Stimulated activated naive CD8-positive, alpha-beta T cell treated with anti-CD3 and anti-CD28 coated beads, Interleukin-15, amount 100 ng/mL, for 72 hours (primary cell): ENCODE results near the gene RNF213.

Experiments
- ATAC-seq: fragments of 150-1000 bp; cut with Tn5 transposase; 2 replicates; pipeline ENCODE4 v1.10.0; 2021; ENCODE audit warnings: mild to moderate bottlenecking, moderate library complexity
- DNase-seq, 2 donors: peaks; one replicate each; pipeline ENCODE4 v3.0.0; 2021 to 2022
- H3K27ac Mint-ChIP-seq, 2 donors: one replicate each; pipeline ENCODE4 v1.8.0; 2022; ENCODE audit warnings: mild to moderate bottlenecking in 2 of 2, mixed read lengths in 2 of 2, moderate library complexity in 2 of 2
- H3K27me3 Mint-ChIP-seq: one replicate; pipeline ENCODE4 v1.8.0; 2022; ENCODE audit warnings: mixed read lengths
- H3K4me1 Mint-ChIP-seq: one replicate; pipeline ENCODE4 v1.8.0; 2022; ENCODE audit warnings: mild to moderate bottlenecking, mixed read lengths
- H3K4me3 Mint-ChIP-seq, 2 donors: one replicate each; pipeline ENCODE4 v1.8.0; 2022; ENCODE audit warnings: mild to moderate bottlenecking in 2 of 2, mixed read lengths in 2 of 2, moderate library complexity in 1 of 2
- H3K9me3 Mint-ChIP-seq, 2 donors: one replicate each; pipeline ENCODE4 v1.8.0; 2022; ENCODE audit warnings: mixed read lengths in 2 of 2

RNF213 gene

DNA sequence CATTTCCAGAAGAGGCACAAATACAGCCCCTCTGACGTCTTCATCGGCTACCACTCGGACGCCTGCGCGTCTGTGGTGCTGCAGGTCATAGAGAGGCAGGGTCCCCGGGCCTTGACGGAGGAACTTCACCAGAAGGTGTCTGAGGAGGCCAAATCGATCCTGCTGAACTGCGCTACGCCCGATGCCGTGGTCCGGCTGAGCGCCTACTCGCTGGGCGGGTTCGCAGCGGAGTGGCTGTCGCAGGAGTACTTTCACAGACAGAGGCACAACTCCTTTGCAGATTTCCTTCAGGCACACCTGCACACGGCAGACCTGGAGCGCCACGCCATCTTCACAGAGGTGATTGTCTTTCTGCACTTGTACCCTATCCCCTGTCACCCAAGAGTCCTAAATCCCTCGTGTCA lies 87.3 kb downstream of the RNF213 start:
- H3K27ac Mint-ChIP-seq, result peak overlapping the region in 1 of 2 donors; percentile 83
- H3K4me1 Mint-ChIP-seq, result peaks cover 26% of the 10 kb centered on the region
- H3K9me3 Mint-ChIP-seq, result no peaks in the 10 kb centered on the region
- DNase-seq, result no peak
- no peak overlapping the region for H3K4me3 Mint-ChIP-seq
- no peak for ATAC-seq
- no peaks in the 10 kb centered on the region for H3K27me3 Mint-ChIP-seq

DNA sequence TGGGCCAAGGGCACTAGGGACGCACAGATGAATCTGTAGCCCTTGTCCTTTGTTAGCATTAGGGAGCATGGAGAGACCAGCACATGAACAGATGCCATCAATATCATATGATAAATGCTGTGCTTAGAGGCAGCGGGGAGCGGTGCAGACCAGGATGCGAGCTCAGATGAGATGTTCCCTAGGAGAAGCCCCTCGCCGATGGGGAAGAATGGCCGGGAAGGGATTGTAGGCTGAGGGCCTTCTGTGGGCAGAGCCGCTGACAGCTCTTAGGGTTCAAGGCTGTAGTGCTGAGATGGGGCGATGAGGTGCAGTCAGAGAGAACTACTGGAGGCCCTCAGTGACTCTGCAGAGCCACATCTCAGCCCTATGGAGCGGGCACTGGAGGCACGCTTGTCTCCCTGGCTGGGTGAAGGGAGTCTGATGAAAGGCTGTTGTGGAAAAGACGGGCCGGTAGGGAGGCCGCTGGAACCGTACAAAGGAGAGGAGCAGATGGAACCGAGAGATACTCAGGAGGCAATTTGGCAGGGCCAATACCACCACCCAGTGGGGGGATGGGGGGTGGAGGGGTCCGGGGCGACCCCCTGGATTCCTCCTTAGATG lies 88.0 kb downstream of the RNF213 start:
- peaks cover 26% of the 10 kb centered on the region for H3K4me1 Mint-ChIP-seq
- DNase-seq, result no peak
- no peaks in the 10 kb centered on the region for H3K9me3 Mint-ChIP-seq
- H3K27ac Mint-ChIP-seq, result peak overlapping the region in 1 of 2 donors; percentile 60
- no peaks in the 10 kb centered on the region for H3K27me3 Mint-ChIP-seq
- no peak for ATAC-seq
- H3K4me3 Mint-ChIP-seq, result no peak overlapping the region

DNA sequence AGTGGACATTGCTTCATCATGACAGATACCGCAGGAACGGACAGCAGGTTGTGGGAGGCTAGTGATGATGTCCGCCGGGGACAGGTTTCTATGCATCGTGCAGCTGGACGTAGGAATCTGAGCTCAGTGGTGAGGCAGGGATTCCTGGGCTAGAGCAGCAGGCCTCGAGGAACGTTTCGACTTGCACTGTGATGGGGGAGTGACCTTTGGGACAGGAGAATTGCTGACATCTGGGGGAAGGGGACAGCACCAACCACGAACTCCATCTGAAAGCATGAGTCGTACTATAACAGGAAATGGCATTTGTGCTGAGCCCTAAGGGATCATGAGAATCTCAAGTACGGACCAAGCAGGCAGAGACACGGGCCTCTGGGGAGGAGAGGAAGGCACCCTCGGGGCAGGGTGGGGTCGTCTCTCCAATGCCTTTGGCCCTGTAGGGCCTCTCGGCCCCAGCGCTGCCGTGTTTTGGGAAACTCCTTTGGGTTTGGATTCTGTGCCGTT lies 88.5 kb downstream of the RNF213 start:
- H3K27ac Mint-ChIP-seq, result peak overlapping the region in 1 of 2 donors; percentile 60
- ATAC-seq, result peak; percentile 75

DNA sequence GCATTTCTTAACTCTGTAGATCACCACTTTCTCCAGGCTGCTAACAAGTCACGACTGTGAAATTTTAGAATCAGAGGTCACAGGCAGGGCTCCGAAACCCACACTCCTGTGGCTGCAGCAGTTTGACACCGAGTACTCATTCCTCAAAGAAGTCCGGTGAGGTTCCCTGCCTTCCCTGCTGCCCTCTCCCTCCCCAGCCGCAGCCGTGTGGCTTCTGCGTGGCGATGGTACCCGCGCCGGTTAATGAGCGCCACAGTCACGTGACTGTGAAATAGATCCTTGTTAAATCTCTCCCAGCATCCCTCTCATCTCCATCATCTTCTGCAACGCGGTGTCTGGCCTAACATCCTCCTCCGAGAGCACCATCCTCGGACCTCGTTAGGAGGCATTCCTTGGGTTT lies 89.1 kb downstream of the RNF213 start:
- ATAC-seq, result no peak
- Mint-ChIP-seq H3K27ac (peak overlapping the region in 1 of 2 donors; percentile 52), H3K9me3 (no peaks in the 10 kb centered on the region), H3K4me3 (no peak overlapping the region), H3K4me1 (peaks cover 26% of the 10 kb centered on the region), H3K27me3 (no peaks in the 10 kb centered on the region)
- no peak for DNase-seq

More for the DNA sequence above, 88.5 kb downstream of the RNF213 start:
- Mint-ChIP-seq H3K4me1 (peaks cover 26% of the 10 kb centered on the region), H3K4me3 (no peak overlapping the region), H3K9me3 (no peaks in the 10 kb centered on the region), H3K27me3 (no peaks in the 10 kb centered on the region)
- DNase-seq, result no peak

DNA sequence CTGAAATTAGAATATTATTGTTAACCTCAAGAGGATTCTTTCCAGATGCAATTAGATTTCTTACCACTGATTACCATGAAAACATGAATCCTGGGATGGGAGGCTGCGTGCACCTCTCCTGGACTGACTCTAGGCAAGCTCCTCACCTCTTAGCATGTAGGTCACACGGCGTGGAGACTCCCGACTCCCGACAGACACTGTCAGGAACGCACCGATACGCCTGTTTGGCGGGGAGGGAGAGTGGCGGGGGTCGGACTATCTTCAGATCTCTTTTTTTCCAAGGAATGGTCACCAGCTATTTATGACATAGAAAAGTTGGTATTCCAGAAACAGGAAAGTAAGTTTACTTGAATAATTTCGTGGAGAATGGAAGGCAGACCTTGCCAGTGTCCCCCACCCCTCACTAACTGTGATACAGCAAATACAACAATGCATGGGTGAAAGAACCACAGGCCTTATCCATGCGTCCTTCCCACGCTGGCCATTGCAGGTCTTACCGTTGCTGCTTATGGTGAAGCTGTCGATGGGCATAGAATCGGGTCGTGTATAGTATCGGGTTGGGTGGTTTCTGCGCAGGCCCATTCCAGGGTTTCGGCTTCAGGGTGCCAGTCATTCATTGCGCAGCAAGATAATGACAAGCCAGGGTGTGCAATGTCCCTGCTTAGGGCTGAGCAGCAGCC lies 91.7 kb downstream of the RNF213 start:
- H3K27ac Mint-ChIP-seq, result peak overlapping the region; percentile 46 to 79

DNA sequence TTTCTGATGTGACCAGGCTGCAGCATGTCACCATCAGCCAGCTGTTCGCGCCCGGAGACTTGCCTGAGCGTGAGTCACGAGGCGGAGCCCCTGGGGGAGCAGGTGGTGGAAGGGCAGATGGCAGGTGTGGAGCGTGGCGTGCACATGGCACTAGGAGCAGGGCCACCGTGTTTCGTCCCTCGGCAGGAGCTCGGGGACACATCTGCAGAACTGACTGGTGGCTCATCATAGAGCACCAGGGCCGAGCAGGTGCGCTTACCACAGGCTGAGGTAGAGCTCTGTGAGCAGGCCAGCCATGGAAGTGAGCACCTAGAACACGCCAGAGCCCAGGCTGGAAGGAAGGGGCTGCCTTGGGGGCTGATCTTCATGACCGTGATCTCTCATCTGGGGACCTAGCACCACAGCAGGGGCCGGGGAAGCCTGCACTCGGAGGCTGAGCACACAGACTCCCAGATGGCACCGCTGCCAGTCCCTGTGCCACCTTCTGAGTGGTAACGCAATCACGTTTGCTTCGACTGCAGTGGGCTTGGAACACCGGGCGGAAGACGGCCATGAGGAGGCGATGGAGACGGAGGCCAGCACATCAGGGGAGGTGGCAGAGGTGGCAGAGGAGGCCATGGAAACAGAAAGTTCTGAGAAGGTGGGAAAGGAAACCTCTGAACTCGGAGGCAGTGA lies 92.5 kb downstream of the RNF213 start:
- Mint-ChIP-seq H3K4me3 (no peak overlapping the region), H3K27ac (peak overlapping the region in 1 of 2 donors; percentile 97), H3K4me1 (peaks cover 20% of the 10 kb centered on the region), H3K27me3 (no peaks in the 10 kb centered on the region), H3K9me3 (no peaks in the 10 kb centered on the region)
- ATAC-seq (no peak), DNase-seq (no peak)

More for the DNA sequence above, 91.7 kb downstream of the RNF213 start:
- Mint-ChIP-seq H3K4me3 (no peak overlapping the region), H3K9me3 (no peaks in the 10 kb centered on the region), H3K27me3 (no peaks in the 10 kb centered on the region), H3K4me1 (peaks cover 25% of the 10 kb centered on the region)
- ATAC-seq (no peak), DNase-seq (no peak)

DNA sequence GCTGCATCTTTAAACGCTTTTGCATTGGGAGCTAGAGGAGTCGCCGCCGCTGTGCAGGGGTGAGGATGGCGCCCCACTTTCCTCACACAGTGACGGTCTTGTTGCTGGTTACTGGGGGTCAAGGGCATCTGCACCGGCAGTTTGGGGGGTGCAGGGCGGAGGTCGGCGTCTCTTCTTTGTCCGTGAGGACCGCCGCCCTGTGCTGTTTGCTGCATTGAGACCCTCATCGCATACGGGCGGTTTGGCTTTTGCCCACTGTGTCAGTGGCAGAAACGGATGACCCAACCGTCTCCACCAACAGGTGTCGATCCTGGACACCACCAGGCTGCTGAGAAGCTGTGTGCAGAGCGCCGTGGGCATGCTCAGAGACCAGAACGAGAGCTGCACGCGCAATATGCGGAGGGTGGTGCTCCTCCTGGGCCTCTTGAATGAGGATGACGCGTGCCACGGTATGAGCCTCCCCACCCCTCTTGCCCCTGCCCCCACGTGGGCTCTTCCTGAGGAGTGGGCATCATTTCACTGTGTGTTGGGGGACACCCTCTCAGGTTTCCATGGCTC lies 93.1 kb downstream of the RNF213 start:
- Mint-ChIP-seq H3K4me3 (no peak overlapping the region), H3K27ac (peak overlapping the region in 1 of 2 donors; percentile 97), H3K9me3 (no peaks in the 10 kb centered on the region), H3K27me3 (no peaks in the 10 kb centered on the region), H3K4me1 (peaks cover 13% of the 10 kb centered on the region)
- DNase-seq, result no peak
- no peak for ATAC-seq

DNA sequence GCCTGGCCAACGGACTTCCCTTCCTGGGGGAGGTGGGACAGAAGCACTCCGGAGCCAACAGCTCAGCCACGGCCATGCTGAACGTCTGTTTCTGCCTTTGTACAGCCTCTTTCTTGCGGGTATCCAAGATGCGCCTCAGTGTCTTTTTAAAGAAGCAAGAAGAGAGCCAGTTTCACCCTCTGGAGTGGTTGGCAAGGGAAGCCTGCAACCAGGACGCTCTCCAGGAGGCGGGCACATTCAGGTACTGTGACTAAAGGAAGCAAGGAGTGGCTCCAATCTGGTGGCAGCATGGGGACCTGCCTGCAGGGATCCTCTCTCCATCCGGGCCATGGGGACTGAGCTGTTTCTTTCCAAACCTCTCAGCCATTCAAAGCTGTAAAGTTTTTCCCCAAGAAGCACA lies 93.7 kb downstream of the RNF213 start:
- no peak for DNase-seq
- ATAC-seq, result no peak
- no peaks in the 10 kb centered on the region for H3K27me3 Mint-ChIP-seq
- H3K4me1 Mint-ChIP-seq, result peaks cover 8% of the 10 kb centered on the region
- H3K27ac Mint-ChIP-seq, result no peak overlapping the region
- H3K9me3 Mint-ChIP-seq, result no peaks in the 10 kb centered on the region
- no peak overlapping the region for H3K4me3 Mint-ChIP-seq

DNA sequence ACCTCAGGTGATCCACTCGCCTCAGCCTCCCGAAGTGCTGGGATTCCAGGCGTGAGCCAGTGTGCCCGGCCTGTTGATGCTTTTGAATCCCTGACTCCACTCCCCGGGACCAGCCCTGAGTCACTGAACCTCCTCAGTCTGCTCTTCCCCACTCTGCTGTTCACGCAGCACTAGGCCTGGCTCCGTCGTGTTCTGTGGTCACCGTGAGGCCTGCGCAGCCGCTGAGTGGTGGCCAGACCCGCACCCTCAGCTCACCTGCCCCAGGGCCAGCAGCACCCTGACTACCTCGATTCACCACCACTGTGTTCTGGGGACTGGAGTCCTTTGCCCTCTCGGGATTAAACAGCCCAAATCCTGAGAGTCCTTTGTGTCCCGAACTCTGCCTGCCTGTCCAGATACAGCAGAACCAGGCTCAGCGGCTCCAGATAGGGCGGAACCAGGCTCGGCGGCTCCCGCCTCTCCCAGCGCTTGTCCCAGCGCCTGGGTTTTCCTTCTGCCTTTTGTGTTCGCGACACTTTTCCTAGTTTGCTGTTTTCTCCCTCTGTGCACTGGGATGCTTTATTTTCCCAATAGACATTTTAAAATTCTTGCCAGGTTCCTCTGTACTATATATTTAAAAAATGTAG lies 95.7 kb downstream of the RNF213 start:
- no peaks in the 10 kb centered on the region for H3K4me1 Mint-ChIP-seq
- H3K27me3 Mint-ChIP-seq, result no peaks in the 10 kb centered on the region
- H3K9me3 Mint-ChIP-seq, result peaks cover 0 to 9% of the 10 kb centered on the region in 2 donors
- no peak for ATAC-seq
- no peak overlapping the region for H3K4me3 Mint-ChIP-seq
- H3K27ac Mint-ChIP-seq, result peak overlapping the region in 1 of 2 donors; percentile 88
- no peak for DNase-seq

DNA sequence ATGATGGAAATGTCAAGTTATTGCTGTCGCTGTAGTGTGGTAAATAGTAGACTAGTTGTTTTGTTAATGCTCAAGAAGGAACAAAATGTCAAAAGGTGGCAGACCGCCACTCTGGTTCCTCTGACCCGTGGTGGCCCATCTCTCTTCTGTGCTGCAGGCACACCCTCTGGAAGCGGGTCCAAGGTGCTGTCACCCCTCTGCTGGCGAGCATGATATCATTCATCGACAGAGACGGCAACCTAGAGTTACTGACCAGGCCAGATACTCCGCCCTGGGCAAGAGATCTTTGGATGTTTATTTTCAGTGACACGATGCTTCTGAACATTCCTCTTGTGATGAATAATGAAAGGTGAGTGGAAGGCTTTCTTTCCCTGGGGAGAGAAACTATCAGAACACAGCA lies 97.5 kb downstream of the RNF213 start:
- peak overlapping the region in 1 of 2 donors; percentile 67 for H3K27ac Mint-ChIP-seq
- H3K9me3 Mint-ChIP-seq, result peaks cover 0 to 10% of the 10 kb centered on the region in 2 donors
- H3K4me1 Mint-ChIP-seq, result no peaks in the 10 kb centered on the region
- ATAC-seq (no peak), DNase-seq (no peak)
- no peak overlapping the region for H3K4me3 Mint-ChIP-seq
- H3K27me3 Mint-ChIP-seq, result no peaks in the 10 kb centered on the region

DNA sequence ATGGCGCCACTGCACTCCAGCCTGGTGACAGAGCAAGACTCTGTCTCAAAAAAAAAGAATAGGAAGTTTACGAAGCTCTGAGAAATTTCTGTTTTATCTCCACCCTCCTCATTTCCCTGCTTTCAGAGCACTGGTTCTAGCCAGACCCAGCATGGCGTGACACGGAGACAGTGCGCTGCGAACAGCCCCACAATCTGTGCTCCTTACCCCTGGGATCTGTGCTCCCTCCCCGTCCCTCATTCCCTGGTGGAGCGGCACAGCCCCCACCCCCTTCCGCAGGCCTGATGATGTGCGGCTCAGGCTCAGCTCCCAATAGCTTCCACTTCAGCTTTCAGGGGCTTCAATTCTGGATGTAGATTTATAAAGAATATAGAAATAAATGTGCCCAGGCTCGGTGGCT lies 98.2 kb downstream of the RNF213 start:
- Mint-ChIP-seq H3K27ac (peak overlapping the region; percentile 44 to 46), H3K4me3 (no peak overlapping the region), H3K27me3 (no peaks in the 10 kb centered on the region), H3K4me1 (no peaks in the 10 kb centered on the region), H3K9me3 (peaks cover 0 to 10% of the 10 kb centered on the region in 2 donors)
- ATAC-seq (no peak), DNase-seq (no peak)

DNA sequence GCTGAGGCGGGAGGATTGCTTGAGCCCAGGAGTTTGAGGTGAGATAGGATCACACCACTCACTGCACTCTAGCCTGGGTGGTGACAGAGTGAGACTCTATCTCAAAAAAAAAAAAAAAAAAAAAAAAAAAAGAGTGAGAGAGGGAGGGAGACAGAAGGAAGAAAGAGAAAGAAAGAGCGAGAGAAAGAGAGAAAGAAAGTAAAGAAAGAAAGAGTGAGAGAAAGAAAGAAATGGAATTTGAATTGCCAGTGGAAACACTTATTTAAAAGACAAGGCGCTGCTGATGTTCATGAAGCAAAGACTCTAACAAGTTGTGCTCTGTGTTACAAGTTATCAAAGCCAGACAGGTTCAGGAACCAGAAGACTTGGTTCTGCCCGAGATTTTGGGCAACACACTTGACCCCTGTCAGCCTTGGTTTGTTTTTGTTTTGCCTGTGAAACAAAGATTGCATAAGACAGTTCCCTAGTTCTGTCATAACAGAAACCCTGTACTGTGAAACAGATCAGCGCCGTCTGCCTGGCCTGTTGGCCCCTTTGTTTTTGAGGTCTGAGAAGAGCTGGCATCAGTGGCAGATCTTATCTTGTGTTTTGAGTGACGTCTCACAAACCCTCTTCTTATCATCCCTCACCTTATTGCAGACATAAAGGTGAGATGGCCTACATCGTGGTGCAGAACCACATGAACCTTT lies 98.9 kb downstream of the RNF213 start:
- H3K4me1 Mint-ChIP-seq, result no peaks in the 10 kb centered on the region
- peaks cover 0 to 10% of the 10 kb centered on the region in 2 donors for H3K9me3 Mint-ChIP-seq
- no peaks in the 10 kb centered on the region for H3K27me3 Mint-ChIP-seq
- H3K27ac Mint-ChIP-seq, result peak overlapping the region; percentile 82 to 87
- no peak for ATAC-seq
- no peak overlapping the region for H3K4me3 Mint-ChIP-seq
- no peak for DNase-seq

DNA sequence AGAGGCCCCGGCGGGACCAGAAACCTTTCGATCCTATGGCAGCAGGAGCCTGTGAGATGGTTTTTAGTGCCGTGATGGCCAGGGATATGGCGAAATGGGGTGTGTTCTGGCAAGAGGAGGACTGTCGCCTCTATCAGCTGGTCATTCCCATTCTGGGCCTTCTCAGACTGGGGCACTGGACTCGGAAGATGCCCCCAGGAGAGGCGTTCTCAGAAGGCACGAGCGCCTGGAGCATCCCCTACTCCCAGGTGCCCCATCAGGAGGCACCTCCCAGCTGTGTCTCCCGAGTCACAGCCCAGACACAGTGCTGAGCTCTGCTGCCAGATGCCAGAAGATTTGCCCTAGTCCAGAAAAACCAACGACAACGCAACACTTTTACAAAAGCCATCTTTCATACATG lies 99.7 kb downstream of the RNF213 start:
- H3K9me3 Mint-ChIP-seq, result peaks cover 0 to 10% of the 10 kb centered on the region in 2 donors
- no peak overlapping the region for H3K4me3 Mint-ChIP-seq
- H3K27me3 Mint-ChIP-seq, result no peaks in the 10 kb centered on the region
- DNase-seq (no peak), ATAC-seq (no peak)
- no peaks in the 10 kb centered on the region for H3K4me1 Mint-ChIP-seq
- no peak overlapping the region for H3K27ac Mint-ChIP-seq

DNA sequence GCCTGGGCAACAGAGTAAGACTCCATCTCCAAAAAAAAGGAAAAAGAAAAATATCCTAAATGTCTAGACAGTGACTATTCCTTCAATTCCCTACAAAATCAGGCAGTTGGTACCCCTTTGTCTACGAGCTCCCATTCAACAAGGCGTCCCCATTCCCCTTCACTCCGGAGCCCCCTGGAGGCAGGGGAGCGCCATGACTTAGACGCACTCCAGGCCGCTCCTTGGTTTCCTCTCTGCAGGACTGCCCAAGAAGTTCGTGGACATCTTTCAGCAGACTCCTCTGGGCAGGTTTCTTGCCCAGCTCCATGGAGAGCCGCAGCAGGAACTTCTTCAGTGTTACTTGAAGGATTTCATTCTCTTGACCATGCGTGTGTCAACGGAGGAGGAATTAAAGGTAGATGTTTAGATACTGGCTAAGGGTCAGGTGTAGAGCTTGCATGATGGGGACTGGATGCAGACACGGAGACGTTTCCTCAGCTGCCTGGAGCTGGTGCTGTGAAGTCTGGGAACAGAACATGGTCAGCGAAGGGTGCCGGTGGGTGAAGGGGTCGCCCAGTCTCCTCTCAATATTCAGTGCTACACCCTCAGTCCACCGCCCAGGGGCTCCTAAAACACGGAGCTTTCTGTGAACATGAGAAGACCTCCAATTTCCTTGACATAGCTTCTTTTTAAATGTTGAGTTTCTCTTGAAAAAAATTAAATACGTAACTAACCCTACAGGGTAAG lies 101.0 kb downstream of the RNF213 start:
- ATAC-seq, result peak; percentile 42
- no peak overlapping the region for H3K4me3 Mint-ChIP-seq
- no peaks in the 10 kb centered on the region for H3K27me3 Mint-ChIP-seq
- peaks cover 0 to 10% of the 10 kb centered on the region in 2 donors for H3K9me3 Mint-ChIP-seq
- H3K4me1 Mint-ChIP-seq, result no peaks in the 10 kb centered on the region
- H3K27ac Mint-ChIP-seq, result peak overlapping the region; percentile 67 to 76
- peak in 1 of 2 donors; percentile 19 for DNase-seq
